Smooth muscle cell (in vitro differentiated cells): ENCODE results near the gene CNPY4. TPM values are rescaled to one million over a fixed set of nuclear protein-coding genes. Genes with fewer than 3 reads are reported as not detected.

ENCODE experiments used
- DNase-seq: peaks from one replicate; lab custom pipeline; 2025; ENCODE audit not compliant: unreplicated experiment; lab: John Stamatoyannopoulos, UW
- H2AFZ ChIP-seq: fragments of 200-600 bp; sonication (generic); 2 replicates; pipeline ENCODE4 v1.6.0; 2016; ENCODE audit warnings: antibody characterized with exemption, low read depth, mild to moderate bottlenecking
- H3F3A ChIP-seq: fragments of 200-600 bp; sonication (generic); 2 replicates; pipeline ENCODE4 v1.6.0; 2017; ENCODE audit warnings: antibody characterized with exemption, low read depth
- H3K27ac ChIP-seq: fragments of 200-600 bp; sonication (generic); 2 replicates; pipeline ENCODE4 v1.5.1; 2016; ENCODE audit warnings: low read depth, mild to moderate bottlenecking
- H3K27me3 ChIP-seq: fragments of 200-600 bp; sonication (generic); 2 replicates; pipeline ENCODE4 v1.6.1; 2016; ENCODE audit warnings: low read depth, mild to moderate bottlenecking
- H3K36me3 ChIP-seq: fragments of 200-600 bp; sonication (generic); 2 replicates; pipeline ENCODE4 v1.5.1; 2016; ENCODE audit warnings: low read depth
- H3K4me1 ChIP-seq: fragments of 200-600 bp; sonication (generic); 2 replicates; pipeline ENCODE4 v1.5.1; 2016; ENCODE audit warnings: low read depth
- H3K4me2 ChIP-seq: fragments of 200-600 bp; sonication (generic); 2 replicates; pipeline ENCODE4 v1.6.0; 2016; ENCODE audit warnings: mild to moderate bottlenecking
- H3K4me3 ChIP-seq: fragments of 200-600 bp; sonication (generic); 2 replicates; pipeline ENCODE4 v1.5.1; 2016; ENCODE audit warnings: mild to moderate bottlenecking
- H3K79me2 ChIP-seq: fragments of 200-600 bp; sonication (generic); 2 replicates; pipeline ENCODE4 v1.6.0; 2016; ENCODE audit warnings: low read depth, mild to moderate bottlenecking
- H3K9ac ChIP-seq: fragments of 200-600 bp; sonication (generic); 2 replicates; pipeline ENCODE4 v1.6.0; 2016; ENCODE audit warnings: low read depth
- H3K9me3 ChIP-seq: fragments of 200-600 bp; sonication (generic); replicated peaks from 2 replicates; pipeline ENCODE4 v1.5.1; 2016; ENCODE audit warnings: low read depth
- H4K20me1 ChIP-seq: fragments of 200-600 bp; sonication (generic); 2 replicates; pipeline ENCODE4 v1.6.0; 2016; ENCODE audit warnings: low read depth
- CTCF ChIP-seq: fragments of 200-600 bp; sonication (generic); IDR thresholded peaks from 2 replicates; pipeline ENCODE4 v1.5.1; 2017; ENCODE audit warnings: borderline replicate concordance, mild to moderate bottlenecking, antibody characterized with exemption; ENCODE audit not compliant: insufficient read depth, poor library complexity, severe bottlenecking
- WGBS: methylation state at CpG from one replicate; pipeline ENCODE4 v1.1.7; 2016; ENCODE audit warnings: low lambda C conversion rate; 5-methylcytosine and 5-hydroxymethylcytosine counted together
- polyA plus RNA-seq: library from polyadenylated mRNA; unstranded; fragments of >200 nt; fragmentation: Nextera tagmentation; extraction: Ambion mirVana; gene quantifications from 2 replicates; pipeline ENCODE4 v1.2.1, GENCODE V29; 2016
- total RNA-seq: library from RNA; depleted of rRNA; stranded (reverse); fragments of >200 nt; gene quantifications from 2 replicates; pipeline ENCODE4 v1.2.3, GENCODE V29; 2014

The CNPY4 gene
- total and polyA plus RNA-seq, 2 experiments from 2014 or later, result 22.6 to 39.5 TPM

DNA sequence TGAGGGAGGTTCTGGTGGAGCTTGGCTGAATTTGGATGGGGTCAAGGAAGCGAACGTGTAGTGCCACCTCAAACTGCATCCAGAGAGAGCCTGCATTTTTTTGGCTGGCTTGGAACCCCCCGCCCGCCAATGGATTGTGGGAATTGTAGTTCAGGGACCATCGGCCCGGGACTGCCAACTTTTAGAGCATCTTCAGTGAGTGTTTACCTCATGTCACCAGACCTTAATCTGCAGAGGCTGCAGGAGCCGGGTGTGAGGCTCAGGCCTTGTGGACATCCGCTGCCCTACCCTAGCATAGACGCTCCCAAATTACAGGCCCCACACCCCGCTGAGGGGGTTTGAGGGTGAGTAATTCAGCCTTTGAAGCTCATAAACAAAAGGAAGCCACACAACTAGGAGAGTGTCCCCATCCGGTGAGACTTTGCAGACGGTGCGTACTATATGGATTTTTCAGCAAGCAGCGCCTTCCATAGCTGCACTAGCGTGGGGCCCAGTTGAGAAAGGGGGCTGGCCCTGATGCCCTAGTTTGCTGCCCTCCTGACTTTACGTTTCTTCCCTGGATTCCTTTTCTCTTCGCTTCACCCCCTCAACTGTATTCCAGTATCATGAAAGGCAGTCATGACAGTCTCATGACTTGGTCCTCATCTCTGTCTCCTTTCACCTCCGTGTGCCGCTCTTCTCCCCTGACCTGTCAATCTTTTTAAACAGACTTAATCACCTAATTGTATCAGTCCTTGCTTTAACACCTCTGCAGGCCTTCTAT, 717 bp downstream of the CNPY4 start:
- H3K79me2 ChIP-seq, result peaks cover 18% of the 10 kb centered on the region
- no peaks in the 10 kb centered on the region for H4K20me1 ChIP-seq
- H3K4me3 ChIP-seq, result peak overlapping the region; percentile 96
- H3K4me1 ChIP-seq, result peaks cover 10% of the 10 kb centered on the region
- H3K36me3 ChIP-seq, result no peaks in the 10 kb centered on the region
- H3F3A ChIP-seq, result peaks cover 3% of the 10 kb centered on the region
- H3K9me3 ChIP-seq, result no peaks in the 10 kb centered on the region
- peak overlapping the region; percentile 96 for H3K4me2 ChIP-seq
- no peak for TF ChIP-seq CTCF
- DNase-seq, result peak; percentile 53
- H2AFZ ChIP-seq, result peak overlapping the region; percentile 93
- no peaks in the 10 kb centered on the region for H3K27me3 ChIP-seq
- WGBS, result 16% methylated on average over 19 of the region's 19 CpGs
- peak overlapping the region; percentile 92 for H3K27ac ChIP-seq
- H3K9ac ChIP-seq, result peak overlapping the region; percentile 94

DNA sequence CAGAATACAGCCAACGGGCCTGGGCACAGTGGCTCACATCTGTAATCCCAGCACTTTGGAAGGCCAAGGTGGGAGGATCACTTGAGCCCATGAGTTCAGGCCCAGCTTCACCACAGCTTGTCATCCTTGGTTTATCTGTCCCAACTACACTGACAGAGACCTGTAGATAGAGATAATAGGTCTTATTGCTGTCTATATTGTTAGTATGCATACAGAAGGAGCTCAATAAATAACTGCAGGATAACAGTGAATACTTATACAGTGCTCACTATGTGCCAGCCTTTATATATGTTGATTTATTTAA, 1.3 kb downstream of the CNPY4 start:
- H3F3A ChIP-seq, result peaks cover 3% of the 10 kb centered on the region
- peaks cover 18% of the 10 kb centered on the region for H3K79me2 ChIP-seq
- H4K20me1 ChIP-seq, result no peaks in the 10 kb centered on the region
- peak overlapping the region; percentile 96 for H3K4me3 ChIP-seq
- H3K9ac ChIP-seq, result no peak overlapping the region
- H3K9me3 ChIP-seq, result no peaks in the 10 kb centered on the region
- peak overlapping the region; percentile 96 for H3K4me2 ChIP-seq
- no peaks in the 10 kb centered on the region for H3K36me3 ChIP-seq
- 73% methylated on average over 1 of the region's 1 CpG for WGBS
- H2AFZ ChIP-seq, result no peak overlapping the region
- peaks cover 10% of the 10 kb centered on the region for H3K4me1 ChIP-seq
- peak overlapping the region; percentile 92 for H3K27ac ChIP-seq
- no peak for DNase-seq
- no peak for TF ChIP-seq CTCF
- no peaks in the 10 kb centered on the region for H3K27me3 ChIP-seq

- Histone ChIP-seq H4K20me1 (no peaks in the 10 kb centered on the region), H2AFZ (no peak overlapping the region), H3K79me2 (peaks cover 18% of the 10 kb centered on the region), H3K4me2 (no peak overlapping the region), H3K36me3 (no peaks in the 10 kb centered on the region), H3K27ac (no peak overlapping the region), H3K27me3 (no peaks in the 10 kb centered on the region), H3K9ac (no peak overlapping the region), H3F3A (peaks cover 9% of the 10 kb centered on the region), H3K4me1 (peaks cover 15% of the 10 kb centered on the region), H3K4me3 (no peak overlapping the region), H3K9me3 (no peaks in the 10 kb centered on the region)
- DNase-seq, result no peak
- no peak for TF ChIP-seq CTCF
- 78% methylated on average over 13 of the region's 13 CpGs for WGBS
Observed at GRCh38 chr7:100122067-100122466, 2.6 kb downstream of the CNPY4 start.

- no peaks in the 10 kb centered on the region for H3K9me3 ChIP-seq
- DNase-seq, result no peak
- peaks cover 15% of the 10 kb centered on the region for H3K4me1 ChIP-seq
- WGBS, result 100% methylated on average over 1 of the region's 1 CpG
- no peaks in the 10 kb centered on the region for H4K20me1 ChIP-seq
- H3K4me2 ChIP-seq, result no peak overlapping the region
- no peak overlapping the region for H3K9ac ChIP-seq
- peaks cover 9% of the 10 kb centered on the region for H3F3A ChIP-seq
- peaks cover 18% of the 10 kb centered on the region for H3K79me2 ChIP-seq
- no peaks in the 10 kb centered on the region for H3K36me3 ChIP-seq
- H3K4me3 ChIP-seq, result no peak overlapping the region
- no peak overlapping the region for H2AFZ ChIP-seq
- H3K27me3 ChIP-seq, result no peaks in the 10 kb centered on the region
- no peak for TF ChIP-seq CTCF
- no peak overlapping the region for H3K27ac ChIP-seq
Observed at GRCh38 chr7:100122568-100122967, 3.1 kb downstream of the CNPY4 start.
